Memory B cell (primary cell): ENCODE results near the gene SLC22A24.
"Not testable (repeated sequence)": the region's sequence is repeated elsewhere in the genome, so short reads cannot be mapped to it uniquely, and the experiment has no call there.

Source experiments
- ATAC-seq: fragments of 150-1000 bp; cut with Tn5 transposase; 2 replicates; pipeline ENCODE4 v1.10.0; 2021; ENCODE audit warnings: low read depth, mild to moderate bottlenecking, moderate library complexity
- DNase-seq, 2 donors: peaks; one replicate each; pipeline ENCODE4 v3.0.0; 2022; ENCODE audit warnings: low spot score in 2 of 2
- H3K27ac Mint-ChIP-seq: one replicate; pipeline ENCODE4 v1.8.0; 2022; ENCODE audit warnings: mild to moderate bottlenecking, moderate library complexity, mixed read lengths
- H3K27me3 Mint-ChIP-seq: one replicate; pipeline ENCODE4 v1.8.0; 2022; ENCODE audit warnings: mixed read lengths
- H3K36me3 Mint-ChIP-seq: one replicate; pipeline ENCODE4 v1.8.0; 2022; ENCODE audit warnings: mild to moderate bottlenecking, mixed read lengths
- H3K4me1 Mint-ChIP-seq: one replicate; pipeline ENCODE4 v1.8.0; 2022; ENCODE audit warnings: mixed read lengths
- H3K4me3 Mint-ChIP-seq: one replicate; pipeline ENCODE4 v1.8.0; 2022; ENCODE audit warnings: mild to moderate bottlenecking, moderate library complexity, mixed read lengths
- H3K9me3 Mint-ChIP-seq: one replicate; pipeline ENCODE4 v1.8.0; 2022; ENCODE audit warnings: mixed read lengths

The SLC22A24 gene, protein sequence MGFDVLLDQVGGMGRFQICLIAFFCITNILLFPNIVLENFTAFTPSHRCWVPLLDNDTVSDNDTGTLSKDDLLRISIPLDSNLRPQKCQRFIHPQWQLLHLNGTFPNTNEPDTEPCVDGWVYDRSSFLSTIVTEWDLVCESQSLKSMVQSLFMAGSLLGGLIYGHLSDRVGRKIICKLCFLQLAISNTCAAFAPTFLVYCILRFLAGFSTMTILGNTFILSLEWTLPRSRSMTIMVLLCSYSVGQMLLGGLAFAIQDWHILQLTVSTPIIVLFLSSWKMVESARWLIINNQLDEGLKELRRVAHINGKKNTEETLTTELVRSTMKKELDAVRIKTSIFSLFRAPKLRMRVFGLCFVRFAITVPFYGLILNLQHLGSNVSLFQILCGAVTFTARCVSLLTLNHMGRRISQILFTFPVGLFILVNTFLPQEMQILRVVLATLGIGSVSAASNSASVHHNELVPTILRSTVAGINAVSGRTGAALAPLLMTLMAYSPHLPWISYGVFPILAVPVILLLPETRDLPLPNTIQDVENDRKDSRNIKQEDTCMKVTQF

DNA sequence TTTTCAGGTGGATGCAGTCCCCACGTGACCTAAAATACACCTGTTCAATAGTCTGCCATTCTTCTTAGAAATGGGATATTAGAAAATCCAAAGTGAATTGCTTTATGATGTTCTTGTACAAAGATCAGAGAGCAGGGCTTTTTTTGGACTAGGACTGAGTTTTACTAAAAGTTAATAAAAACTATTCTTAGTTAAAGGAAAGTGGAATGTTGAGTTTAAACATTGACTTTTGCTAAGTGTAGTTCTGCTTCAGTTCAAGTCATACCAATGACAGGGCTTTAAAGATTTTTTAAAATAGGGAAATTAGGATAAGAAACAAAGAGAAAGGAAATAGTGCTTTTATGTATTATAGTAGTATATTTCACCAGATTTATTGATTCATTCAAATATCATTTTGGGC is at the start of gene SLC22A24:
TSS of gene SLC22A24 (minus strand) at position 101 of the 400 bp plus-strand sequence. CDS start 442 bp downstream, outside the sequence.
- H3K9me3 Mint-ChIP-seq = no peaks in the 10 kb centered on the region
- H3K4me3 Mint-ChIP-seq = no peak within 1 kb of the TSS
- peaks cover 7% of the 10 kb centered on the region for H3K27me3 Mint-ChIP-seq
- no peaks in the 10 kb centered on the region for H3K36me3 Mint-ChIP-seq
- no peak within 1 kb of the TSS for H3K27ac Mint-ChIP-seq
- ATAC-seq = no peak
- DNase-seq = no peak
- no peaks in the 10 kb centered on the region for H3K4me1 Mint-ChIP-seq

DNA sequence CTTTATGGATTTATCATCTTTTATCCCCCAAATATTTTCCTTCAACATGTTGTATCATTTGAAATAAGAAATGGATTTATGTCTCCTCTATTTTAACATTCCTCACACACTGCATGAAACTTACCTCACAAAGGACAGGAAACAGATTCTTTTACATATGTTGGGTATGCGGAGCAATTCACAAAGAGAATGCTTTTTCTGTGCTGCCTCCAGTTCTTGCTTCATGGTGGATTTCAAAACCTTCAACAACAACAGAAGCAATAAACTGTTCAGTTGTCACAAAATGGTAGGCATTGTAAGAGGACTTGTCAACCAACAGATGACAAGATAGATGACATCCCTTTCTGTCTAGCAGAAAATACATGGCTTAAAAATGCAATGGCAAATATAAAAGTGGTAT is 36.5 kb upstream of the SLC22A24 start:
- no peak for ATAC-seq
- Mint-ChIP-seq H3K36me3 (no peaks in the 10 kb centered on the region), H3K27ac (no peak overlapping the region), H3K4me3 (no peak overlapping the region), H3K9me3 (peaks cover 9% of the 10 kb centered on the region), H3K27me3 (peaks cover 9% of the 10 kb centered on the region), H3K4me1 (no peaks in the 10 kb centered on the region)
- no peak for DNase-seq

DNA sequence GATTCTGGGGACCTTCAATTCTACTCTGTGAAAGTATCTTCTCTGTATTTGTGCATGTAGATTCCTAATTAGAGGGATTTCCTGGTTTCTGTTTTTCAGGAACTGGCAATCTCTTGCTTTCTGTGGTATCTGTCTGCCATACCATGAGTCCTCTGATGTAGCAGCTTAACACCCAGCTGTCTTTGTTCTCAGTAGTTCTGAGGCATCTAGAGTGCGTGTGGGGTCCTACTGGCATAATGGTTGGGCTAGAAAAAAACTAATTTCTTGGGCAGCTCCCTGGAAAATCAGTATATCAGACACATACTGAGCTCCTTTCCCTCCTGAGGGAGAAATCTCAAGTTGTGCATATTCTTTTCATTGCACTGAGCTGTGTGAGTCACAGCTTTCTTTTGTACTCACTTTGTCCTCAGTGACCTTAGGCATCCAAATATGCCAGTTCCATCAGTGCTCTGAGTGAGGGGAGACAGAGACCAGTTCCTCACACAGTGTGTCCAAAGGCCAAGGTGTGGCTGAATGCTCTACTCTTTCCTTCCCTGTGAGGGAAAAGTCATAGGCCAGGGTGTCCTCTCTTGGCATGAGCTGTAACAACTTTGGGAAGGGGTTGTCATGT is 35.5 kb upstream of the SLC22A24 start:
- H3K4me3 Mint-ChIP-seq = no peak overlapping the region

DNA sequence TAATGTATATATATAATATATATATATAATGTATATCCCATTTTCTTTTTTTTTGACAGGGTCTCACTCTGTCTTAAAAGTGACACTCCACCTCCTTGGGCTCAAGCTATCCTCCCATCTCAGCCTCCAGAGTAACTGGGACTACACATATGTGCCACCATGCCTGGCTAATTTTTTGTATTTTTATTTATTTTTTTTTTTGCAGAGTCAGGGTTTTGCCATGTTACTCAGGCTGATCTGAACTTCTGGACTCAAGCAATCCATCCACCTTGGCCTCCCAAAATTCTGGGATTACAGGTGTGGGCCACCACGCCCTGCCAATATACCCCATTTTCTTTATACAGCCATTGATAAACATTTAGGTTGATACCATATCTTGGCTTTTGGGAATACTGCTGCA is 33.9 kb upstream of the SLC22A24 start:
- ATAC-seq = no peak
- DNase-seq = no peak
- Mint-ChIP-seq H3K4me3 (no peak overlapping the region), H3K27me3 (peaks cover 5% of the 10 kb centered on the region), H3K27ac (no peak overlapping the region), H3K4me1 (no peaks in the 10 kb centered on the region), H3K36me3 (no peaks in the 10 kb centered on the region), H3K9me3 (peaks cover 9% of the 10 kb centered on the region)

More for the DNA sequence above, 35.5 kb upstream of the SLC22A24 start:
- Mint-ChIP-seq H3K27ac (no peak overlapping the region), H3K36me3 (no peaks in the 10 kb centered on the region), H3K9me3 (peaks cover 9% of the 10 kb centered on the region), H3K4me1 (no peaks in the 10 kb centered on the region), H3K27me3 (peaks cover 9% of the 10 kb centered on the region)
- no peak for DNase-seq
- ATAC-seq = no peak

DNA sequence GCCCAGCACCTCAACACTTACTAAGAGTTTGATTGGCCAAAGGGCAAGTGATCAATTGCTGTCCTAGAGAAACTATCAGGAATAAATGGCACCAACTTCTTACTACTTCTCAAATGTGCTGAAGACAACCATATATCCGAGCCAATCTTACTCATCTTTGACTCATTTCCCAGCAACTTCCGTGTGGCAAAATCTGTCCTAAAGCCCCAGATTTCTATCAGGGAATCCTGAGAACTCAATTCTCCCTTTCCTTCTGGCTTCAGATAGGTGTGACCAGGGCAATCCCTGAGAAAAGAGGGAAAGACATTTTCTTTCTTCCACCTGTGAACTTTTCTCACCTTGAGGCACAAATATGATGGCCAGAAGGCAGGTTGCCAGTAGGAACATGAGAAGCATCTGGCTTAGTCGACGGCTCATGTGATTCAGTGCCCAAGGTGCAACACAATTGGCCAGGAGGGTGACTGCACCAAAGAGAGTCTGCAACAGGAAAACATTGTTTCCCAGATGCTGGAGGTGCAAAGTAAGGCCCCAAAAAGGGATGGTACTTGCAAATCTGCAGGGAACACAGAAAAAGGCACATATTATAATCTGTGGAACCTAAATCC is 21.8 kb upstream of the SLC22A24 start:
- DNase-seq (no peak), ATAC-seq (no peak)
- Mint-ChIP-seq H3K9me3 (peaks cover 2% of the 10 kb centered on the region), H3K27ac (no peak overlapping the region), H3K27me3 (peaks cover 17% of the 10 kb centered on the region), H3K4me3 (no peak overlapping the region), H3K36me3 (no peaks in the 10 kb centered on the region), H3K4me1 (no peaks in the 10 kb centered on the region)

DNA sequence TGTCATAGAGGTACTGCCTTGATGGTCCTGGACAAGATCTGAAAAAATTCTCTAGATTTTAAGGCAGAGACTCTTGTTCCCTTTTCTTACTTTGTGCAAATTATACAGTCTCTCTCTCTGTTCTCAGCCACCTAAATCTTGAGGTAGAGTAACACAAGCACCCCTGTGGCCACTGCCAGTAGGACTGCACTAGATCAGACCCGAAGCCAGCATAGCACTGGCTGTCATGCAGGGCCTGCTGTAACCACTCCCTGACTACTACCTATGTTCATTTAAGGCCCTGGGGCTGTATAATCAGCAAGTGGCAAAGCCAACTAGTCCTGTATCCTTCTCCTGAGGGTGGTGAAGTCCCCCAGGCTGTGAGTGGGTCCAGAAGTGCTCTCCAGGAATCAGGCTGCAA is 11.8 kb upstream of the SLC22A24 start:
- ATAC-seq (no peak), DNase-seq (no peak)
- no peak overlapping the region for H3K4me3 Mint-ChIP-seq
- no peaks in the 10 kb centered on the region for H3K4me1 Mint-ChIP-seq
- H3K27me3 Mint-ChIP-seq = peaks cover 10% of the 10 kb centered on the region
- H3K9me3 Mint-ChIP-seq = peaks cover 8% of the 10 kb centered on the region
- no peaks in the 10 kb centered on the region for H3K36me3 Mint-ChIP-seq
- no peak overlapping the region for H3K27ac Mint-ChIP-seq

DNA sequence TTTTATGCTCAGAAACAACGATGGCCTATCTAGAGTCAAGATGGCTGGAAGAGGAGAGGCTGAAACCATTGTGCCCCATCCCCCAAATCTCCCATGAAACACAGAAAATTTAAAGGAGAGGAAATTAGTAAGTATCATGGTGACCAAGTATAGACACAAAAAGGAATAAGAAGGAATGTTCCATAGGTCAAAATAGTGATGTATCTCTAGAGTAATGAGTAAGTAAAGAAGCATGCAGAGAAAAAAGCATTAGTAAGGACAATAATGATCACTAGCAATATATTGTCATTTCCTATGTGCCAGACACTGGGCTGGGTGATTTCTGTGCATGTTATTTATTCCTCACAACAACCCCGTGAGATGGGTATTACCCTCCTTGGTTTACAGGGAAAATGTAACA is 2.6 kb upstream of the SLC22A24 start:
- no peaks in the 10 kb centered on the region for H3K36me3 Mint-ChIP-seq
- H3K4me1 Mint-ChIP-seq = no peaks in the 10 kb centered on the region
- no peak overlapping the region for H3K27ac Mint-ChIP-seq
- peaks cover 7% of the 10 kb centered on the region for H3K27me3 Mint-ChIP-seq
- H3K9me3 Mint-ChIP-seq = no peaks in the 10 kb centered on the region
- no peak for DNase-seq
- ATAC-seq = no peak
- no peak overlapping the region for H3K4me3 Mint-ChIP-seq

DNA sequence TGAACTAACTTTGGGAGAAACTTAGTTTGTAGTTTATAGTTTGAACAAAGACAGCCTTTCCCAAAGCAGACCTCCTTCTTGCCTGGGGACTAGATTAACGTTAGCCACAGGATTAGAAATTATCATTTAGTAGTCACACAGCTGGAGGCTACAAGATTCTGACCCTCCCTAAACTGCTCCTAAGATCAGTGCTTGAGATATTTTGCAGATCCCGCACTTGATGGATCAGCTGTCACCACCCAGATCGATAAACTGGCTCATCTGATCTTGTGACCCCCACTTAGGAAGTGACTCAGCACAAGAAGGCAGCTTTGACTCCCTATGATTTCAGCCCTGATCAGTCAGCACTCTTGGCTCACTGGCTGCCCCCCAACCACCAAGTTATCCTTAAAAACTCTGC is 1.6 kb downstream of the SLC22A24 start:
- Mint-ChIP-seq H3K9me3 (no peaks in the 10 kb centered on the region), H3K27me3 (peaks cover 7% of the 10 kb centered on the region), H3K36me3 (no peaks in the 10 kb centered on the region), H3K4me3 (no peak overlapping the region), H3K4me1 (no peaks in the 10 kb centered on the region), H3K27ac (no peak overlapping the region)
- no peak for ATAC-seq
- DNase-seq = no peak

DNA sequence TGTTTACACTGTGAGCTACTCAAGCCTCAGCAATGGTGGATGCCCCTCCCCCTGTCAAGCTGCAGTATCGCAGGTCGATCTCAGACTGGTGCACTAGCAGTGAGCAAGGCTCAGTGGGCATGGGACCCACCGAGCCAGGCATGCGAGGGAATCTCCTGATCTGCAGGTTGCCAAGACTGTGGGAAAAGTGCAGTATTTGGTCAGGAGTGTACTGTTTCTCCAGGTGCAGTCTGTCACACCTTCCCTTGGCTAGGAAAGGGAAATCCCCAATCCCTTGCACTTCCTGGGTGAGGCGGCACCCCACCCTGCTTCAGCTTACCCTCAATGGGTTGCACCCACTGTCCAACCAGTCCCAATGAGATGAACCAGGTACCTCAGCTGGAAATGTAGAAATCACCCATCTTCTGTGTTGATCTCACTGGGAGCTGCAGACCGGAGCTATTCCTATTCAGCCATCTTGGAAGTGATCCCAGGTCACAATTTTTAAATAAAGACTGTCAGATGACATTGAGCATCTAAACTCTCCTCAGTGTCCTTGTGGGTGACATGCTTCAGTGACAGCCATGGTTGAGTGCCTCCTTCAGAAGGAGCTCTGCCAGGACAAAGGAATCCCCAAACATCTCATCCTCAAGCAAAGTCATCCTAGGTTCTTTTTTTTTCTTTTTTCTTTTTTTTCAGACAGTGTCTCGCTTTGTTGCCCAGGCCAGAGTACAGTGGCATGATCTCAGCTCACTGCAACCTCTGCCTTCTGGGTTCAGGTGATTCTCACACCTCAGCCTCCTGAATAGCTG is 10.8 kb downstream of the SLC22A24 start:
- peaks cover 14% of the 10 kb centered on the region for H3K27me3 Mint-ChIP-seq

DNA sequence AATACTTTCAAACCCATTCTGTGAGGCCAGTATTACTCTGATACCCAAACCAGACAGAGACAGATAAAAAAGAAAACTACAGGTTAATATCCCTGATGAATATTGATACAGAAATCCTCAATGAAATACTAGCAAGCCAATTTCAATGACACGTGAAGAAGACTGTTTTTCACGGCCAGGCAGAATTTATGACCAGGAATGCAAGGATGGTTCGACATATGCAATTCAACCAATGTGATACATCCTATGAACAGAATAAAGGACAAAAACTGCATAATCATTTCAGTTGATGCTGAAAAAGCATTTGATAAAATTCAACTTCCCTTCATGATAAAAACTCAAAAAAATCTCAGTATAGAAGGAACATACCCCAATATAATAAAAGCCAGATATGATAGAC is 44.5 kb downstream of the SLC22A24 start:
- H3K27ac Mint-ChIP-seq = no peak overlapping the region
- ATAC-seq = no peak
- peaks cover 2% of the 10 kb centered on the region for H3K4me1 Mint-ChIP-seq
- H3K4me3 Mint-ChIP-seq = no peak overlapping the region
- peaks cover 4% of the 10 kb centered on the region for H3K36me3 Mint-ChIP-seq
- no peak for DNase-seq
- peaks cover 17% of the 10 kb centered on the region for H3K9me3 Mint-ChIP-seq
- H3K27me3 Mint-ChIP-seq = peaks cover 2% of the 10 kb centered on the region

More for the DNA sequence above, 10.8 kb downstream of the SLC22A24 start:
- Mint-ChIP-seq H3K4me1 (no peaks in the 10 kb centered on the region), H3K4me3 (no peak overlapping the region), H3K27ac (no peak overlapping the region), H3K36me3 (no peaks in the 10 kb centered on the region), H3K9me3 (no peaks in the 10 kb centered on the region)
- ATAC-seq (no peak), DNase-seq (no peak)

DNA sequence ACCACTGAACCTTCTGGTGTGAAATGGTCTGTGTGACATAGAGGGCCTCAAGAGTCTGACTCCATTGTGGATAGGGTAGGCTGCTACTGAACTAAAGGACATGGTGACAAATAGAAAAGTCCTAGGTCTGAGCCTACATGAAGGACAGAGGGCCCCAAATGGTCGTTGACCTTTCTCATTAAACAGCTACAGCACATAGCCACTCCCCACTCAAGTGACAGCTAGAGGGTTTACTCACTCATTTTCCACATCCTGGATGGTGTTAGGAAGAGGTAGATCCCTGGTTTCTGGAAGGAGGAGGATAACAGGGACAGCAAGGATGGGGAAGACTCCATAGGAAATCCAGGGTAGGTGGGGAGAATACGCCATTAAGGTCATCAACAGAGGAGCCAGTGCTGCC is 63.3 kb downstream of the SLC22A24 start:
- no peak for ATAC-seq
- no peaks in the 10 kb centered on the region for H3K9me3 Mint-ChIP-seq
- no peaks in the 10 kb centered on the region for H3K4me1 Mint-ChIP-seq
- no peak for DNase-seq
- H3K36me3 Mint-ChIP-seq = no peaks in the 10 kb centered on the region
- no peak overlapping the region for H3K27ac Mint-ChIP-seq
- no peak overlapping the region for H3K4me3 Mint-ChIP-seq
- peaks cover 17% of the 10 kb centered on the region for H3K27me3 Mint-ChIP-seq

DNA sequence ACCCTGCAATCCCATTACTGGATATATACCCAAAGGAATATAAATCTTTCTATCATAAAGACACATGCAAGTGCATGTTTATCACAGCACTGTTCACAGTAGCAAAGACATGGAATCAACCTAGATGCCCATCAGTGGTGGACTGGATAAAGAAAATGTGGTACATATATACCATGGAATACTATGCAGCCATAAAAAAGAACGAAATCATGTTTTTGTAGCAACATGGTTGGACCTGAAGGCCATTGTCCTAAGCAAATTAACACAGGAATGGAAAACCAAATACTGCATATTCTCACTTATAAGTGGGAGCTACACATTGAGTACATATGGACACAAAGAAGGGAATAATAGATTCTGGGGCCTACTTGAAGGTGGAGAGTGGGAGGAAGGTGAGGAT is 97.8 kb downstream of the SLC22A24 start:
- not testable (repeated sequence) for DNase-seq, H3K36me3 Mint-ChIP-seq, H3K4me1 Mint-ChIP-seq, H3K27ac Mint-ChIP-seq, H3K27me3 Mint-ChIP-seq, H3K4me3 Mint-ChIP-seq, ATAC-seq
- peaks cover 10% of the 10 kb centered on the region for H3K9me3 Mint-ChIP-seq

DNA sequence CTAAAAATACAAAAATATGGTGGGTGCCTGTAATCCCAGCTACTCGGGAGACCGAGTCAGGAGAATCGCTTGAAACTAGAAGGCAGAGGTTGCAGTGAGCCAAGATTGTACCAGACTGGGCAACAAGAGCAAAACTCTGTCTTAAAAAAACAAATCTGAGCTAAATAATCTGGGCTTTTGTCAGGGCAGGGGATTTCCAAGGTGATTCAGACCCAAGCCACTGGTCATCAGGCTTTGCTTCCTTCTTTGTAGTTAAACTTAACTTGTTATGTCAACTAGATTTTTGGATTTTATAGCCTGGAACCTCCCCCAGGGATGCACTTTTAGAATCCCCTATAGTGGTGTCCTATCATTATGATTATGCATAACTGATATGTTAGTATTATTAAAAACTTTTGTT is 101.4 kb downstream of the SLC22A24 start:
- H3K27ac Mint-ChIP-seq = no peak overlapping the region
- no peaks in the 10 kb centered on the region for H3K4me1 Mint-ChIP-seq
- no peak for ATAC-seq
- H3K4me3 Mint-ChIP-seq = no peak overlapping the region
- H3K36me3 Mint-ChIP-seq = peaks cover 3% of the 10 kb centered on the region
- H3K9me3 Mint-ChIP-seq = peaks cover 6% of the 10 kb centered on the region
- peaks cover 7% of the 10 kb centered on the region for H3K27me3 Mint-ChIP-seq
- no peak for DNase-seq

DNA sequence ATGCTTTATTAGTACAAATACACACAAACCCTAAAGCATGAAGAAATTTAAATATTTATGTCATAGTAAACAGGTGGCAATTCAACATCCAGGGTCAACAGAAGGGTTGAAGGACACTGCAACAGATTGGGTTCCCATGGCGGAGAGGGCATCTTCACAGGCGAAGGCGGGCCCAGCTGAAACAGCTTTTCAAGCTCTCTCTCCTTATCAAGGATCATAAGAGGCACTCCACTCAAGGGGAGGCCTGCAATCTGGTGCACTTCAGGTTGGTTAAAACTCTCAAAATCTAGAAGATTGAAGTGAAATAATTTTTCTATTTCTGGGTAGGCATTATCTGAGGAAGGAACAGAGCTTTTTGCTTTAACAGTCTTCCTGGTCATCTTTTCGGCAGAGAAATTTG is 111.6 kb downstream of the SLC22A24 start:
- Mint-ChIP-seq H3K4me1 (peaks cover 4% of the 10 kb centered on the region), H3K27me3 (peaks cover 23% of the 10 kb centered on the region), H3K27ac (no peak overlapping the region), H3K9me3 (no peaks in the 10 kb centered on the region), H3K4me3 (no peak overlapping the region), H3K36me3 (no peaks in the 10 kb centered on the region)
- no peak for ATAC-seq
- no peak for DNase-seq
